Cardiac muscle cell (in vitro differentiated cells and primary cell): ENCODE measurements around the gene MYO1B. TPM values are rescaled to one million over a fixed set of nuclear protein-coding genes. Genes with fewer than 3 reads are reported as not detected.
A peak's percentile ranks its signal among the peaks of the same experiment; 100 is the strongest.

Source experiments
- DNase-seq, 2 donors: peaks; one replicate each; pipeline versions ENCODE4 v3.0.0 to v3.0.0-alpha.2; 2010 to 2017; ENCODE audit warnings: low read depth in 1 of 2, low spot score in 1 of 2
- H3K27ac ChIP-seq: fragments of 200-600 bp; sonication (generic); 2 replicates; pipeline ENCODE4 v1.5.1; 2016
- H3K27me3 ChIP-seq: fragments of 200-600 bp; sonication (generic); 2 replicates; pipeline ENCODE4 v1.6.0; 2016; ENCODE audit warnings: control low read depth
- H3K36me3 ChIP-seq: fragments of 200-600 bp; sonication (generic); 2 replicates; pipeline ENCODE4 v1.5.1; 2016; ENCODE audit warnings: control low read depth
- H3K4me1 ChIP-seq: fragments of 200-600 bp; sonication (generic); 2 replicates; pipeline ENCODE4 v1.8.1; 2017; ENCODE audit warnings: low read depth, mild to moderate bottlenecking, mixed run types
- H3K4me3 ChIP-seq: fragments of 200-600 bp; sonication (generic); 2 replicates; pipeline ENCODE4 v1.5.1; 2016; ENCODE audit warnings: mild to moderate bottlenecking
- H3K9me3 ChIP-seq: fragments of 200-600 bp; sonication (generic); 2 replicates; pipeline ENCODE4 v1.5.1; 2017; ENCODE audit warnings: low read depth, mild to moderate bottlenecking, control low read depth
- polyA plus RNA-seq: library from polyadenylated mRNA; unstranded; fragments of >200 nt; fragmentation: Nextera tagmentation; extraction: Ambion mirVana; gene quantifications from 2 replicates; pipeline ENCODE4 v1.2.1, GENCODE V29; 2016
- total RNA-seq: library from RNA; depleted of rRNA; stranded (reverse); fragments of >200 nt; gene quantifications from 2 replicates; pipeline ENCODE4 v1.2.3, GENCODE V29; 2016
- TF ChIP-seq, protein P1 (sequence below): IDR thresholded peaks from 2 replicates; pipeline ENCODE4 v1.5.1; 2012; ENCODE audit warnings: low read depth, mild to moderate bottlenecking, low read length

The MYO1B gene
- total and polyA plus RNA-seq, 2 experiments from 2014 or later = 33.1 to 44.5 TPM

DNA sequence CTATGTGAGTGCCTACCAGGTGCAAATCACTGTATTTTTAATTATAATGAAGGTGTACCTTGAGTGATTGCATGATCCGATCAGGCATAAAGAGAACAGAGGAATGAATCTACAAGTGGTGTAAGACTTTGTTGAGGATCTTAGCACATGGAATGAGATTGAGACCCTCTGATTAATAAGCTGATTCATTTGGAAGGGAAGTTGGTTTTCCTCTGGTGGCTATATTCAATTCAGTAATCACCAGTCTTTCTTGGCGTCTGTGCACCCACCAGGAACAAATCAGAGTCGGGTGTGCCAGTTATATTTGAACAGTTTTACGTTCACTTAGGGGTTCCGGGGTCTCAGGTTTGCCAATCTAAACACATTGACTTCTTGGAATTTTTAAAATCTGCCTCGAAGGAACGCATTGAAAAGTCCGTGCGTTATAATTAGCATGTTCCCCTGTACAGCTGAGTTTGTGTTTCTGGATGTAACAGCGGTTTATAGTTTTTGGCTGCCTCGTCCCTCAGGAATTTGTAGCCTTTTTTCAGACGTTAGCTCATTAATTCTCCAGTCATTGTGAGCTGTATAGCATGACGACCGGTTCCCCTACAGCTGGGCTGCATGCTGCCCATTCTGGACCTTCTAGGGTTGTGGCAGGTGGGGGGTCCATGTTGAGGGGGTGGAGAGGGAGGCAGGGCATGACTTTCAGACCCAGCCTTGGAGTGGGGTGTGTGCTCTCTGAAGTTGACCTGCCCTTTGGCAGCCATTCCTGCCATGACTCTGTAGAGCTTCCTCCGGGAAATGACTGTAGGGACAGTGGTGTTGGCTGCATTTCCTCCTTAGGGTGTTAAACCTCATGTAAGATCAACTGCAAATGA, 20.3 kb downstream of the MYO1B start:
- H3K27me3 ChIP-seq = no peaks in the 10 kb centered on the region
- H3K4me1 ChIP-seq = peaks cover 4% of the 10 kb centered on the region
- TF ChIP-seq, protein P1, sequence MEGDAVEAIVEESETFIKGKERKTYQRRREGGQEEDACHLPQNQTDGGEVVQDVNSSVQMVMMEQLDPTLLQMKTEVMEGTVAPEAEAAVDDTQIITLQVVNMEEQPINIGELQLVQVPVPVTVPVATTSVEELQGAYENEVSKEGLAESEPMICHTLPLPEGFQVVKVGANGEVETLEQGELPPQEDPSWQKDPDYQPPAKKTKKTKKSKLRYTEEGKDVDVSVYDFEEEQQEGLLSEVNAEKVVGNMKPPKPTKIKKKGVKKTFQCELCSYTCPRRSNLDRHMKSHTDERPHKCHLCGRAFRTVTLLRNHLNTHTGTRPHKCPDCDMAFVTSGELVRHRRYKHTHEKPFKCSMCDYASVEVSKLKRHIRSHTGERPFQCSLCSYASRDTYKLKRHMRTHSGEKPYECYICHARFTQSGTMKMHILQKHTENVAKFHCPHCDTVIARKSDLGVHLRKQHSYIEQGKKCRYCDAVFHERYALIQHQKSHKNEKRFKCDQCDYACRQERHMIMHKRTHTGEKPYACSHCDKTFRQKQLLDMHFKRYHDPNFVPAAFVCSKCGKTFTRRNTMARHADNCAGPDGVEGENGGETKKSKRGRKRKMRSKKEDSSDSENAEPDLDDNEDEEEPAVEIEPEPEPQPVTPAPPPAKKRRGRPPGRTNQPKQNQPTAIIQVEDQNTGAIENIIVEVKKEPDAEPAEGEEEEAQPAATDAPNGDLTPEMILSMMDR = no peak
- H3K4me3 ChIP-seq = no peak overlapping the region
- peak in 1 of 2 donors; percentile 74 for DNase-seq
- no peaks in the 10 kb centered on the region for H3K9me3 ChIP-seq
- H3K27ac ChIP-seq = no peak overlapping the region
- no peaks in the 10 kb centered on the region for H3K36me3 ChIP-seq

DNA sequence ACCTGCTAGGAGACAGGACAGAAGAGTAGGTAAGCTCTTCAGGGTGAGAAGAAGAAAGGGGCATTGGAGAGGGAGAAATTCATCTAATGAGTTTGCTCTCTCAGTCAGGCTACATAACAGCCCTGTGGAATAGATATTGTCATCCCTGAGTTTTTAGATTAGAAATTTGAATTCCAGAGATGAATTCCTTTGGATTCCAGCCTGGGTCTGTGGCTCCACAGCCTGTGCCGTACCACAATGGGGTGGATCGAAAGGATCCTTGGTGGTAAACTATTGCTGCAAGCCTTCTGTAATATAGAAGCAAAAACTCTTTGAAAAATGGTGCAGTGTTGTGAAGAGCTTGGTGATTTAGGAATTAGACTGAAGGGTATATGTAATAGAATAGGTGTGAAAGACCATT, 21.0 kb downstream of the MYO1B start:
- Histone ChIP-seq H3K27ac (no peak overlapping the region), H3K27me3 (no peaks in the 10 kb centered on the region), H3K4me3 (no peak overlapping the region), H3K36me3 (no peaks in the 10 kb centered on the region), H3K4me1 (peaks cover 4% of the 10 kb centered on the region), H3K9me3 (no peaks in the 10 kb centered on the region)
- peak in 1 of 2 donors; percentile 40 for DNase-seq
- TF ChIP-seq, protein P1 = no peak

DNA sequence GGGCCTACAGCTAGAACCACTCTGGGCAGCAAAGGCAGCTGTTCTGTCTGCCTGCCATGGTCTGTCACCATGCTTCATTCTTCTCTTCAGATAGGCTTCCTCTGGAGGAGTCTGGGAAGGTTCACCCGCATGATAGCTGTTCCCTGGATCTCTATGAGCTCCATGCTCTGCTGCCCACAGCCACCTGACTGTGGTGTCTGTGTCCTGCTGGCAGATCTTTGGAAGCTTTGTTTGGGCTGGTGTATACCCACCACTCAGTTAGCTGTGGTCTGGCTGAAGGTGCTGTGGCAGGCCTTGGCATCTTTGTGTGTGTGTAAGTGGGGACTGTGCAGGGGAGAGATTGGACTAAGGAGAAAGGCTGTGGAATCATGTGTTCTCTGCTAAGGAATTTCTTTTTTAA, 23.4 kb downstream of the MYO1B start:
- TF ChIP-seq, protein P1 = no peak
- no peaks in the 10 kb centered on the region for H3K9me3 ChIP-seq
- no peak overlapping the region for H3K27ac ChIP-seq
- DNase-seq = no peak
- H3K4me3 ChIP-seq = no peak overlapping the region
- H3K4me1 ChIP-seq = peaks cover 2% of the 10 kb centered on the region
- no peaks in the 10 kb centered on the region for H3K27me3 ChIP-seq
- no peaks in the 10 kb centered on the region for H3K36me3 ChIP-seq

DNA sequence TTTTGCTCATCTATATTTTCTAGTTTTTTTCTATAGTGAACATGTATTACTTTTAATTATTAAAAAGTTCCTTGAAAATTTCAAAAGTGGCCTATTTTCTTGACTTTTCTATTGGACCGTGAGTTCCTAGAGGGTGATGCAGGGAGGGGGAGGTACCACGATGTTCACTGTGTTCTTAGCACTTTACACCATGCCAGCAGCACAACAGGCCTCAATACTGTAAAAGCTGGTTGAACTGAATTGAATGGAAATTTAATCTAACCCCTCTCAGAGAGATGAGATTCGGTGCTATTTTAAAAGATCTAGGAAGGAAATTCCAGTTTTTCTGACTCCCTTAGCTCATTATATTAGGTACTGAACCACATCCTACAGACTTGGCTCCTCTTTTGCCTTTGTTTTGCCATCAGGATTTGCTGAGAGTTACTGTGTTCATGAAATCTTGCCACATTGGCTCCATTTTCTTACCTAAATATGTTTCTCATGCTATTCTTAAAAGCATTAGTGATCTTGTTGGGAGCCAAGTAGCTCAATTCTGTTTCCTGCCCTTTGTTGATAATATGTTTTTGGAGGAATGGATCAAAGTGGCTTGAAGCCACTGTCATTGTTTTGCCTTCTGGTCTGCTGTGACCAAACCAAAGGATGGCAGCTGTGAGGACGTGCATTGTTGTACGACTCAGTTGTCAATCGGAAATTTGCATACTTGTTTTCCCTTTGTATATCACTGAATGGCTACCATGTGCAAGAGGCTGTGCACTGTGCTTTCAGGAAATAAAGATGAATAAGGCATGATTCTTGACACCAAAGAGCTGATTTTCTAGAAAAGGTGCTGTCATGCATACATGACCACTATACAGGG, 25.3 kb downstream of the MYO1B start:
- no peaks in the 10 kb centered on the region for H3K27me3 ChIP-seq
- DNase-seq = no peak
- TF ChIP-seq, protein P1 = no peak
- no peaks in the 10 kb centered on the region for H3K9me3 ChIP-seq
- H3K36me3 ChIP-seq = no peaks in the 10 kb centered on the region
- no peak overlapping the region for H3K4me3 ChIP-seq
- H3K4me1 ChIP-seq = peaks cover 13% of the 10 kb centered on the region
- H3K27ac ChIP-seq = no peak overlapping the region

DNA sequence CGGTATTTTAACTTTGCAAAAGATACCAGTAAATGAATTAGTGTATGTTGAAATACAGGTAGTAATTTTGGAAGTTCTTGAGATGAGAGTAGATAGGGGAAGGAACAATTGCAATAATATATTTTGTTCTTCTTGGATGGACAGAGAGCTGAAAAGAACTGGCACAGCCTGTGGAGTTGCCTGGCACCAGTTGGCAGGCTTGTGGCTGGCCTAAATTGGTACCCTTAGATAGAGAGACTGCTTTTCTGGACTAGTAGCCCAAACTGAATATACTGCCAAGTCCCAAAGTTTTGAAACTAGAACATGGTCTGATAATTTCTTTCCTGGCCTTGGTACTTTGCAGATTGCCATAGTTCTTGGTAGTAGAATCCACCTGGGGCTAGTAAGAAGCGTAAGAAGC, 26.9 kb downstream of the MYO1B start:
- Histone ChIP-seq H3K27ac (no peak overlapping the region), H3K4me3 (no peak overlapping the region), H3K4me1 (peaks cover 13% of the 10 kb centered on the region), H3K27me3 (no peaks in the 10 kb centered on the region), H3K36me3 (no peaks in the 10 kb centered on the region), H3K9me3 (no peaks in the 10 kb centered on the region)
- no peak for DNase-seq
- TF ChIP-seq, protein P1 = no peak
